CD14-positive monocyte (primary cell): Measurements from ENCODE around the gene PDGFD. TPM values are rescaled to one million over a fixed set of nuclear protein-coding genes. Genes with fewer than 3 reads are reported as not detected.

ENCODE experiments used
- DNase-seq, 3 donors: peaks; one replicate each; pipeline ENCODE4 v3.0.0-alpha.2; 2011 to 2022
- H2AFZ ChIP-seq: 2 replicates; pipeline ENCODE4 v1.6.0; 2012; ENCODE audit warnings: mild to moderate bottlenecking, low read depth, low read length, inconsistent platforms; ENCODE audit not compliant: insufficient read depth, poor library complexity, severe bottlenecking
- H3K27ac ChIP-seq, 2 donors: 1 replicate in 1 of 2; 2 replicates in 1 of 2; pipeline ENCODE4 v1.5.1; 2012 to 2013; ENCODE audit warnings: low read length in 2 of 2, control low read depth in 1 of 2, inconsistent platforms in 1 of 2, low read depth in 1 of 2, mild to moderate bottlenecking in 1 of 2
- H3K27me3 ChIP-seq, 2 donors: one replicate each; pipeline versions ENCODE4 v1.6.0 to v1.6.1; 2011 to 2013; ENCODE audit warnings: low read length in 2 of 2; ENCODE audit not compliant: control insufficient read depth in 2 of 2, insufficient read depth in 2 of 2
- H3K36me3 ChIP-seq, 2 donors: replicated peaks in 1 of 2; 1 replicate in 1 of 2; 2 replicates in 1 of 2; pipeline versions ENCODE4 v1.5.1 to v1.6.1; 2012 to 2013; ENCODE audit warnings: low read length in 2 of 2, control low read depth in 1 of 2, inconsistent platforms in 1 of 2, mild to moderate bottlenecking in 1 of 2; ENCODE audit not compliant: insufficient read depth in 2 of 2, control insufficient read depth in 1 of 2
- H3K4me1 ChIP-seq, 2 donors: 1 replicate in 1 of 2; 2 replicates in 1 of 2; pipeline versions ENCODE4 v1.5.1 to v1.6.1; 2012 to 2013; ENCODE audit warnings: low read length in 2 of 2, control low read depth in 1 of 2, inconsistent platforms in 1 of 2, mild to moderate bottlenecking in 1 of 2, moderate library complexity in 1 of 2; ENCODE audit not compliant: insufficient read depth in 2 of 2, control insufficient read depth in 1 of 2
- H3K4me2 ChIP-seq: replicated peaks from 2 replicates; pipeline ENCODE3; 2012; ENCODE audit warnings: low read length, moderate library complexity, mild to moderate bottlenecking; ENCODE audit not compliant: poor library complexity, severe bottlenecking; ENCODE audit errors: extremely low read depth
- H3K4me3 ChIP-seq, 3 experiments: fragments of 200-600 bp in 1 of 3; sonication (generic) in 1 of 3; replicated peaks in 1 of 3; 1 replicate in 2 of 3; 2 replicates in 1 of 3; pipeline ENCODE4 v1.5.1; 2011 to 2013; ENCODE audit warnings: low read length in 3 of 3, mild to moderate bottlenecking in 3 of 3, control low read depth in 2 of 3, low read depth in 2 of 3, inconsistent platforms in 1 of 3, moderate library complexity in 1 of 3
- H3K79me2 ChIP-seq: 2 replicates; pipeline ENCODE4 v1.6.0; 2012; ENCODE audit warnings: mild to moderate bottlenecking, control low read depth, inconsistent platforms, low read length, moderate library complexity; ENCODE audit not compliant: insufficient read depth
- H3K9ac ChIP-seq: 2 replicates; pipeline ENCODE4 v1.6.0; 2017; ENCODE audit warnings: low read length, mild to moderate bottlenecking; ENCODE audit not compliant: insufficient read depth, poor library complexity, severe bottlenecking
- H3K9me3 ChIP-seq, 2 donors: replicated peaks in 1 of 2; 1 replicate in 1 of 2; 2 replicates in 1 of 2; pipeline versions ENCODE4 v1.5.1 to v1.6.1; 2012 to 2013; ENCODE audit warnings: low read length in 2 of 2, control low read depth in 1 of 2; ENCODE audit not compliant: control insufficient read depth in 1 of 2, insufficient read depth in 1 of 2
- H4K20me1 ChIP-seq: 2 replicates; pipeline ENCODE4 v1.6.0; 2012; ENCODE audit warnings: mild to moderate bottlenecking, low read length, control low read depth, moderate library complexity; ENCODE audit not compliant: insufficient read depth
- H3K27ac Mint-ChIP-seq, 7 donors: one replicate each; pipeline ENCODE4 v1.8.0; 2020; ENCODE audit warnings: mild to moderate bottlenecking in 7 of 7, mixed read lengths in 7 of 7, moderate library complexity in 6 of 7, inconsistent platforms in 2 of 7
- H3K27me3 Mint-ChIP-seq, 3 donors: one replicate each; pipeline ENCODE4 v1.8.0; 2021 to 2022; ENCODE audit warnings: low read depth in 3 of 3, mild to moderate bottlenecking in 3 of 3, mixed read lengths in 3 of 3, moderate library complexity in 3 of 3, inconsistent platforms in 1 of 3
- H3K36me3 Mint-ChIP-seq, 2 donors: one replicate each; pipeline ENCODE4 v1.8.0; 2020; ENCODE audit warnings: mixed read lengths in 2 of 2, inconsistent platforms in 1 of 2, mild to moderate bottlenecking in 1 of 2
- H3K4me1 Mint-ChIP-seq: one replicate; pipeline ENCODE4 v1.8.0; 2020; ENCODE audit warnings: mild to moderate bottlenecking, mixed read lengths
- H3K4me3 Mint-ChIP-seq, 2 donors: one replicate each; pipeline ENCODE4 v1.8.0; 2020; ENCODE audit warnings: mild to moderate bottlenecking in 2 of 2, mixed read lengths in 2 of 2, moderate library complexity in 1 of 2
- H3K9me3 Mint-ChIP-seq, 7 donors: one replicate each; pipeline ENCODE4 v1.8.0; 2020 to 2022; ENCODE audit warnings: mixed read lengths in 7 of 7, mild to moderate bottlenecking in 6 of 7, moderate library complexity in 6 of 7, inconsistent platforms in 2 of 7
- CTCF ChIP-seq: fragments of 200-600 bp; IDR thresholded peaks from one replicate; pipeline ENCODE4 v1.8.0; 2022; ENCODE audit warnings: antibody characterized with exemption, mild to moderate bottlenecking
- WGBS: methylation state at CpG from one replicate; pipeline ENCODE4 v1.1.5; 2013; ENCODE audit warnings: missing lambda C conversion rate; ENCODE audit not compliant: insufficient coverage; 5-methylcytosine and 5-hydroxymethylcytosine counted together
- intact Hi-C, 2 donors: fragments of 100-400 bp; cut with micrococcal nuclease; formaldehyde crosslinking; loops; one replicate each; pipeline versions ENCODE4 v1.15.0 to v1.15.1; 2023
- polyA plus RNA-seq, 3 donors: library from polyadenylated mRNA; depleted of rRNA in 1 of 3; unstranded in 2 of 3; stranded (reverse) in 1 of 3; fragments of 300-500 nt in 2 of 3; fragments of >200 nt in 1 of 3; fragmentation: Illumina TruSeq in 2 of 3; gene quantifications; 1 replicate in 2 of 3; 2 replicates in 1 of 3; pipeline ENCODE4 v1.2.3, GENCODE V29; 2012 to 2021

The PDGFD gene
- polyA plus RNA-seq, 3 donors: 0.05 to 0.15 TPM; not detected in 1

GRCh38 chr11:103881584-103881983 is 282.4 kb downstream of the PDGFD start:
- Mint-ChIP-seq H3K36me3 (no peaks in the 10 kb centered on the region), H3K4me1 (peaks cover 30% of the 10 kb centered on the region), H3K4me3 (no peak overlapping the region), H3K9me3 (peaks cover 0 to 5% (median 0%) of the 10 kb centered on the region in 7 donors), H3K27ac (no peak overlapping the region), H3K27me3 (peaks cover 0 to 3% (median 2%) of the 10 kb centered on the region in 3 donors)
- H3K79me2 ChIP-seq: no peaks in the 10 kb centered on the region
- no CpG with 5 or more reads among the region's 1 CpG for WGBS
- H2AFZ ChIP-seq: no peak overlapping the region
- no peaks in the 10 kb centered on the region for H3K27me3 ChIP-seq
- no peak overlapping the region for H3K27ac ChIP-seq
- no peaks in the 10 kb centered on the region for H4K20me1 ChIP-seq
- H3K9ac ChIP-seq: no peak overlapping the region
- no peak for DNase-seq
- H3K36me3 ChIP-seq: no peaks in the 10 kb centered on the region
- no peak overlapping the region for H3K4me3 ChIP-seq
- no peak overlapping the region for H3K4me2 ChIP-seq
- intact Hi-C loops: no loop called here
- no peak for TF ChIP-seq CTCF
- H3K9me3 ChIP-seq: no peaks in the 10 kb centered on the region
- H3K4me1 ChIP-seq: peaks cover 17 to 19% of the 10 kb centered on the region in 2 donors

GRCh38 chr11:103880968-103881367 is 283.0 kb downstream of the PDGFD start:
- Histone ChIP-seq H3K79me2 (no peaks in the 10 kb centered on the region), H3K4me1 (peaks cover 17 to 19% of the 10 kb centered on the region in 2 donors), H3K36me3 (no peaks in the 10 kb centered on the region), H3K4me2 (no peak overlapping the region), H3K9ac (no peak overlapping the region), H3K27me3 (no peaks in the 10 kb centered on the region), H3K4me3 (no peak overlapping the region), H4K20me1 (no peaks in the 10 kb centered on the region), H3K9me3 (no peaks in the 10 kb centered on the region), H2AFZ (no peak overlapping the region), H3K27ac (no peak overlapping the region)
- no peak overlapping the region for H3K27ac Mint-ChIP-seq
- no peak for DNase-seq
- WGBS: 93% methylated on average over 3 of the region's 4 CpGs
- intact Hi-C loops: no loop called here
- peaks cover 0 to 3% (median 2%) of the 10 kb centered on the region in 3 donors for H3K27me3 Mint-ChIP-seq
- peaks cover 31% of the 10 kb centered on the region for H3K4me1 Mint-ChIP-seq
- no peak for TF ChIP-seq CTCF
- H3K9me3 Mint-ChIP-seq: peaks cover 0 to 5% (median 0%) of the 10 kb centered on the region in 7 donors
- H3K4me3 Mint-ChIP-seq: no peak overlapping the region
- no peaks in the 10 kb centered on the region for H3K36me3 Mint-ChIP-seq
